OCI-LY3 (cell line): ENCODE results near the gene RHPN2.

ENCODE experiments used
- CTCF ChIP-seq: fragments of 200-600, 300-600 bp; sonication (generic); IDR thresholded peaks from 2 replicates; pipeline ENCODE4 v1.5.1; 2014; ENCODE audit warnings: antibody characterized with exemption, low read length, low read depth
- EZH2phosphoT487 ChIP-seq: fragments of 200-600 bp; shearing (Covaris generic); IDR thresholded peaks from 2 replicates; pipeline ENCODE4 v1.6.1; 2018; ENCODE audit warnings: antibody characterized with exemption, mixed run types, low read depth

GRCh38 chr19:33066543-33066942, 1.9 kb upstream of the RHPN2 start:
- no peak for TF ChIP-seq CTCF
- no peak for TF ChIP-seq EZH2phosphoT487
